HG03175 (cell line): ENCODE measurements around the gene PPP1R16B.

Source experiments
- ATAC-seq: cut with Tn5 transposase; IDR thresholded peaks from one replicate; pipeline ENCODE4 v1.9.1; 2021; ENCODE audit warnings: mild to moderate bottlenecking, moderate library complexity; ENCODE audit not compliant: unreplicated experiment

Gene PPP1R16B

DNA sequence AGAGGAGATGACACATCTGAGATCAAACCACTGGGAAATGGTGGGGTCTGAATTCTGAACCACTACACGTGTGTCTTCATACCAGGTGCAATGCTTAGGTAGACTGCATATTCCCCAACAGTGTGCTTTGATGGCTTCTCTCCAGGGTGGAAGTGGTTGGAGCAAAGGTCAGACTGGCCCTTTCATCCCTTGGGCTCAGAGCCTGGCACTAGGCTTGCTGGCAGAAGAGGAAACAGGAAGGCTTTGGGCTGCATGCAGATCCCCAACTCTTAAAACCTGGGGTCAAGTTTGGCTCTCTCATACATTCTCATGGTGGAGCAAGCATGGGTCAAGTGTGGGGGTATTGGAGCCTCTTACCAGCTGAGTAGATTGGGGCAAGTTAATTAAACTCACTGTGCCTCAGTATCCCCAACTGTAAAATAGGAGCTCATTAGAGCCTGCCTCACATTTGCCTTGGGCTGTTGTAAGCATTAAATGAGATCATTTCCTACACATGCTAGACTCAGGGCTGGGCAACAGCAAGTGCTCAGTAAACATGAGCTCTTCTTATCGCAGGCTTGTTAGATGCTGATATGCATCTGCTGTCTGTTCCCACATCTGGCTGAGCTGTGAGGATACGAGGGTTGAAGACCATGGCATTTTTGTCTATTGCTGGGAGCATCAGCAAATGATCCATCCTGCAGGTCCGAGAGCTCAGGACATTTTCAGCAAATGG, 69.1 kb downstream of the PPP1R16B start:
- ATAC-seq, result no peak

- ATAC-seq, result peak; percentile 63
Observed at GRCh38 chr20:38875175-38875993, 69.9 kb downstream of the PPP1R16B start.

DNA sequence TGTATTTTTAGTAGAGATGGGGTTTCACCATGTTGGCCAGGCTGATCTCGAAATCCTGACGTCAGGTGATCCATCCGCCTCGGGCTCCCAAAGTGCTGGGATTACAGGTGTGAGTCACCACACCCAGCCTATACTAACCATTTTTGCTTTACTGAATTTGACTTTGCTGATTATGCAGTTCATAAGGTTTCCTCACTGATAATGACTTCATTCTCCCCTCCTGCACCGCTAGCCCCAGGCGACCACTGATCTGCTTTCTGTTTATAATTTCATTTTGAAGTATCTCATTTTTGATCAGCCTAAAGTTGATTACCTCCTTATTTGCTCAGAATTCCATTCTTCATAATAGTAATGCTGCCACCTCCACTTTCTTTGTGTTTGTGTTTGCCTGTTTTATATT, 72.0 kb downstream of the PPP1R16B start:
- ATAC-seq, result no peak

GRCh38 chr20:38878866-38879265, 73.4 kb downstream of the PPP1R16B start:
- ATAC-seq, result no peak

DNA sequence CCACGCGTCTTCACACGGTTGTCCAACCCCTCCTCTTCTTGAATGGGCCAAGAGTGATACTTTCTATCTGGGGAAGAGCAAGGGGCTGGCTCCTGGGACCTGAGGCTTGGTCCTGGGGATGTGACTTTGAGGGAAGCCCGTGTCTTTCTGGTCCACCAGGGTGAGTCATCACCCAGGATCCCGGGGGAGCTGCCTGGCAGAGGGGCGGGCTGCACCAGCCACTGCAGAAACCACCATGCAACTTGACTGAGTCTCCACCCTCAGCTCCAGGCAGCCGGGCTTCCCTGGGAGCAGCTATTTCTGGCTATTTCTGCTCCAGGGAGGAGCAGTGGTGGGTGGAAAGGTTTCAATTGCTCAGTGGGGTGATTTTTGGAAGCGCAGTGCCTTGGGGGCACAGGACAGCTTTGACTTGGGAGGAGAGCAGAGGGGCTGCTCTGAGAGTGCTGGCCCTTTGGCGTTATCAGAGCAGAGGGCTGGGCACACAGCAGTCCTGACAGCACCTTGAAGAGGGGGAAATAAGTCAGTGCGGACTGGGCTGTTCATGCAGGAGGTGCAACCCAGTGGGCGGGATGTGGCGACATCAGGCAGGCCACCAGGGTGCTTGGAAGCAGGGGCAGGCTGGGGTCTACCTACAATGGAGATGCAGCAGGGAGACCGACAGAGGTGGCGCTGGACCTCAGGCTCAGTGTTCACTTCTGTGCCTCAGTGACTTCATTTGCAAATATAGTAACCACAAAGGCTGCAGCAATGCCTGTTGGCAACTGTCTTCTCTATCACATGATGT, 75.6 kb downstream of the PPP1R16B start:
- ATAC-seq, result no peak

DNA sequence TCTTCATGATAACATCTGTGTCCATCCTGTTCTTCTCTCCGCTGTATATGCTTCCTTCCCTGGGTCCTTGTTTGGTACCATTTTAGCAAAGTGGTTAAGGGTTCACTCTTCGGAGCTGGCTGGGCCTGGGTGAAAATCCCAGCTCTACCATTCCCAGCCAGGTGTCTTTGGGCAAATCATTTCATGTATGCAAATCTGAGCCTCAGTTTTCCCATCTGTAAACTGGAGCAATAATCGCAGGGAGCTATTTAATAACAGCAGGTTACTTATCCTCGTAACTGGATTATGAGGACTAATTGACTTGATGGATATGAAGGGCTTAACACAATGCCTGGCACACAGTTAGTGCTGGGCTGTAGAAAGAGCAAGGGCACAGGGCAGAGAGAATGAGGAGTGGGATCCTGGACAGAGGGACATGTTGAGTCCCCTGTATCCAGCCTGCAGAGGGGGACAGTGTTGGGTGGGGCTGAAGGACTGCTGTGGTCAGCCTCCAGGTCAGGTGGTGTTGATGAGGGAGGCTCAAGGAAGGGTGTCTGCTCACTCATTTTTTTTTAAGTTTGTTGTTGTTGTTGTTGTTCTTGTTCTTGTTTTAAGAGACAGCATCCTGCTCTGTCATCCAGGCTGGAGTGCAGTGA, 76.4 kb downstream of the PPP1R16B start:
- ATAC-seq, result no peak

DNA sequence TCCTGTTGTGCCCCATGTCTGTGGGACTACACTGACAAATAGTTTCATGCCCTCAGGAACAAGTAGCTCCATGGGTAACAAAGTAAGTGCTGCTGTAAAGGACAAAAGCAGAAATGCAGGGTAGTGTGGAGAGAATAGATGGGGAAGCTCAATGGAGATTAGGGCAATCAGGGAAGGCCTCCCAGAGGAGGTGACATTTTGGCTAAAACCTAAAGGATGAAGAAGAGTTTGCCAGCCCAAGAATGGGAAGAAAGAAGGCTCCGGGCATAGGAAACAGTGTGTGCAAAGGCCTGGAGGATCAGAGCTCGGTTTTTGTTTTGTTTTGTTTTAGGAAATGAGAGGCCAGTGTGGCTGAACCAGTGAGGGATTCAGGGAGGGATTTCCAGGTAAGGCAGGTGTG, 77.1 kb downstream of the PPP1R16B start:
- ATAC-seq, result no peak

GRCh38 chr20:38883081-38883980, 77.8 kb downstream of the PPP1R16B start:
- ATAC-seq, result no peak

DNA sequence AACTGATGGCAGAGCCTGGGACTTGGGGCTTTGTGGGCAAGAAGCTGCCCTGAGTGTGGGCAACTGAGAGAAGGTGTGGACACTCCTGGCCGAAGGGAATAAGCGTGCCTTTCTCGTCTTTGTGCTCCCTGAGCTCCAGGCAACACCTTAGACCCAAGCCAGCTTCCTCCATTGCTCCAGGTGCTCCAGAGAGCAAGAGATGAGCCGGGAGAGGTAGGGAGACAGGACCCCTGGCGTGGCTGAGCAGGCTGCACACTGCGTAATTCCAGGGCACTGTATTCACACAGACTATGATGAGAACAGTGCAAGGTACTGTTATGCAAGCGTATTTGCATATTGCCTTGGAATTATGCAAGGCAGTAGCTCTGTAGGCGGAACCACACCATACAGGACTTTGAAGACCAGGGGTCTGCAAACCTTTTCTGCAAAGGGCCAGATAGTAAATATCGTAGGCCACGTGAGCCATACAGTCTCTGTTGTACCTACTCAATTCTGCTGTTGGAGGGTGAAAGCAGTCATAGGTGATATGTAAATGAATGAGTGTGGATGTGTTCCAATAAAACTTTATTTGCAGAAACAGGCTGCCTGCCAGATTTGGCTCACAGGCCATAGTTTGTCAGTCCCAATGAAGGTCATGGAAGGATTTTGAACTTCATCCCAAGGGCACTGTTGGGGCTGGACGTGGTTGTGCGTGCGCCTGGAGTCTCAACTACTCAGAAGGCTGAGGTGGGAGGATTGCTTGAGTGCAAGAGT, 78.7 kb downstream of the PPP1R16B start:
- ATAC-seq, result no peak

- ATAC-seq, result no peak
Observed at GRCh38 chr20:38885357-38885756, 79.9 kb downstream of the PPP1R16B start.

- no peak for ATAC-seq
Observed at GRCh38 chr20:38888059-38888831, 82.7 kb downstream of the PPP1R16B start.

GRCh38 chr20:38889050-38889449, 83.6 kb downstream of the PPP1R16B start:
- no peak for ATAC-seq

DNA sequence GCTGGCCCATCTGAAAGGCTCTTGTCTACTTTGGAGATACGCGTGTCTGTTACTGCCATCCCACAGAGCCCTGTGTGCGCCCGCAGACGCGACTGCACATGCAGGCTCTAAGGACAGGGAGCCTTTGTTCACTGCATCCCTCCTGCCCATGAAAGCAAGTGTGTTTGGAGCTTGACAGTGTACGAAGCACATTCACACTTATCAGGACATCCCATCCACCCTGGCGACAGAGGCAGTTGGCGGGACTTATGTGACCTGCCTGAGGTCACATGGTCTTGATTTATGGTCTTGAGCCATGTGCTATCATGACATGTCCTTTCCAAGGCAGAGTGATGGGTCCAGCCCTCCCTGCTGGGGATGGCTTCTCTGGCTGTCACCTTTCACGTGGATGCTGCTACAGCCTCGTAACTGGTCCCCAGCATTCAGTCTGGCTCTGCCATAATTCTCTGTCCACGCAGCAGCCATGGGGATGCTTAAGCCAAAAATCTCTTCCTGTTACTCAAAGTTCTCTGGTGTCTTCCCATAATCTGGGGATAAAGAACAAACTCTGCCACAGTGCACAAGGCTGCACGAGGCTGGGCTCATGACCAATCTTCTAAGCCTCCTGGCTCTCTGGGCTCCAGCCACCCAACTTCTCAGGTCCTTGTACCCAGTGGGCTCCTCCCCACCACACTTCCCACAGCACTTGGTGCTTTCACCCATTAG, 84.4 kb downstream of the PPP1R16B start:
- no peak for ATAC-seq

DNA sequence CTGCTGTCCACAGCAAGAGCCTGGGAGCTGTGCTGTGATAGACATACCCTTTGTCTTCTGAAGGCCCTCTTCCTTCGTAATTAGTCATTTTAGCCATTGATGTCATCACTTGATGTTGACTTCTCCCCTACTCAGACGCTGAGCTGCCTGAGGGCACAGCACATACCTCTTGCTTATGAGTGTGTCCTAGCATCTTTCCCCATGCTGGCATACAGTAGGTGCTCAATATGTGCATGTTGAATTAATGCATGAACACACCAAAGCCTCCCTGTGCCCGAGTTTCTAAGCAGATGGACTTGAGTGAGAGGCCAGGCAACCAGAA, 85.0 kb downstream of the PPP1R16B start:
- ATAC-seq, result no peak

GRCh38 chr20:38892091-38892981, 86.8 kb downstream of the PPP1R16B start:
- peak; percentile 47 for ATAC-seq

GRCh38 chr20:38893056-38893564, 87.6 kb downstream of the PPP1R16B start:
- ATAC-seq, result no peak

GRCh38 chr20:38893565-38894090, 88.1 kb downstream of the PPP1R16B start:
- peak; percentile 57 for ATAC-seq
